Measurements from ENCODE around the gene ZNF146.

GRCh38 chr19:36236304-36236945, 21.5 kb downstream of the ZNF146 start:
- no peak for TF ChIP-seq EZH2 (IDR thresholded peaks at IDR 0.05; ENCODE audit: low read depth, unreplicated experiment)
- TF ChIP-seq CREB1 (CRISPR knock-in tag; IDR thresholded peaks at IDR 0.05; ENCODE audit: low read depth) = no peak

Data from GM23338 (cell line).